WTC11 (cell line): ENCODE data around the gene TRIAP1. TPM values are rescaled to one million over a fixed set of nuclear protein-coding genes. Genes with fewer than 3 reads are reported as not detected.

Experiments used
- ATAC-seq: fragments of 200-7000 bp; cut with Tn5 transposase; 2 replicates; pipeline ENCODE4 v1.10.0; 2021; ENCODE audit warnings: mild to moderate bottlenecking, moderate library complexity
- CTCF ChIA-PET: fragments of 300-600 bp; sonication (Branson Sonifier 250); formaldehyde crosslinking; loops from one replicate; lab custom pipeline; 2021; ENCODE audit warnings: antibody characterized with exemption; lab: Charles Lee
- POLR2A ChIA-PET: fragments of 350-600 bp; sonication (Branson Sonifier 250); formaldehyde crosslinking; loops from one replicate; lab custom pipeline; 2021; ENCODE audit warnings: antibody characterized with exemption; lab: Charles Lee
- DNase-seq: peaks from one replicate; pipeline ENCODE4 v3.0.0; 2021; ENCODE audit warnings: low spot score
- H3K27ac Mint-ChIP-seq: 2 replicates; pipeline ENCODE4 v1.8.0; 2021; ENCODE audit warnings: mixed read lengths
- H3K27me3 Mint-ChIP-seq: 2 replicates; pipeline ENCODE4 v1.8.0; 2021; ENCODE audit warnings: low read depth, mild to moderate bottlenecking, moderate library complexity, mixed read lengths
- H3K36me3 Mint-ChIP-seq: 2 replicates; pipeline ENCODE4 v1.8.0; 2021; ENCODE audit warnings: mixed read lengths
- H3K4me1 Mint-ChIP-seq: 2 replicates; pipeline ENCODE4 v1.8.0; 2022; ENCODE audit warnings: mixed read lengths
- H3K4me3 Mint-ChIP-seq: 2 replicates; pipeline ENCODE4 v1.8.0; 2021; ENCODE audit warnings: mild to moderate bottlenecking, moderate library complexity, mixed read lengths
- H3K9me3 Mint-ChIP-seq: 2 replicates; pipeline ENCODE4 v1.8.0; 2021; ENCODE audit warnings: mixed read lengths
- AR ChIP-seq: fragments of 250-450 bp; sonication (Bioruptor Pico); IDR thresholded peaks from 2 replicates; pipeline ENCODE4 v1.9.0; 2021; ENCODE audit warnings: mild to moderate bottlenecking
- ATF2 ChIP-seq: sonication (generic); formaldehyde crosslinking; IDR thresholded peaks from 2 replicates; pipeline ENCODE4 v1.8.1; 2022; ENCODE audit warnings: low read depth, missing genetic modification reagents, borderline replicate concordance
- ATF6 ChIP-seq: sonication (generic); formaldehyde crosslinking; IDR thresholded peaks from 2 replicates; pipeline ENCODE4 v1.8.1; 2023; ENCODE audit warnings: mild to moderate bottlenecking, missing genetic modification reagents
- FOXP1 ChIP-seq: sonication (generic); formaldehyde crosslinking; IDR thresholded peaks from 2 replicates; pipeline ENCODE4 v1.8.0; 2022; ENCODE audit warnings: missing genetic modification reagents, mild to moderate bottlenecking, moderate library complexity, borderline replicate concordance
- GABPB1 ChIP-seq: sonication (generic); formaldehyde crosslinking; IDR thresholded peaks from 2 replicates; pipeline ENCODE4 v1.8.1; 2023; ENCODE audit warnings: mild to moderate bottlenecking, missing genetic modification reagents
- JAZF1 ChIP-seq: fragments of 250-450 bp; sonication (Bioruptor Pico); IDR thresholded peaks from 2 replicates; pipeline ENCODE4 v1.9.0; 2021; ENCODE audit warnings: moderate library complexity, mild to moderate bottlenecking, inconsistent platforms
- MLX ChIP-seq: sonication (generic); formaldehyde crosslinking; IDR thresholded peaks from 2 replicates; pipeline ENCODE4 v1.8.1; 2023; ENCODE audit warnings: mild to moderate bottlenecking, missing genetic modification reagents, moderate library complexity
- MXD4 ChIP-seq: fragments of 250-450 bp; sonication (Bioruptor Pico); IDR thresholded peaks from 2 replicates; pipeline ENCODE4 v1.8.0; 2021; ENCODE audit warnings: mild to moderate bottlenecking, moderate library complexity, borderline replicate concordance
- OVOL2 ChIP-seq: fragments of 250-450 bp; sonication (Bioruptor Pico); IDR thresholded peaks from 2 replicates; pipeline ENCODE4 v1.9.0; 2021; ENCODE audit warnings: mild to moderate bottlenecking, borderline replicate concordance
- PRDM15 ChIP-seq: sonication (generic); formaldehyde crosslinking; IDR thresholded peaks from 2 replicates; pipeline ENCODE4 v1.8.0; 2022; ENCODE audit warnings: missing genetic modification reagents
- PRRX2 ChIP-seq: fragments of 250-450 bp; sonication (Bioruptor Pico); IDR thresholded peaks from 2 replicates; pipeline ENCODE4 v1.8.0; 2021; ENCODE audit warnings: mild to moderate bottlenecking
- SMAD3 ChIP-seq: sonication (generic); formaldehyde crosslinking; IDR thresholded peaks from 2 replicates; pipeline ENCODE4 v1.8.0; 2022; ENCODE audit warnings: missing genetic modification reagents, mild to moderate bottlenecking, borderline replicate concordance
- SP1 ChIP-seq: sonication (generic); formaldehyde crosslinking; conservative IDR thresholded peaks from 2 replicates; pipeline ENCODE4 v1.8.1; 2022; ENCODE audit warnings: missing genetic modification reagents
- STAT6 ChIP-seq: sonication (generic); formaldehyde crosslinking; conservative IDR thresholded peaks from 2 replicates; pipeline ENCODE4 v1.8.1; 2023; ENCODE audit warnings: mild to moderate bottlenecking, low read depth, missing genetic modification reagents, moderate library complexity
- USF2 ChIP-seq: sonication (generic); formaldehyde crosslinking; IDR thresholded peaks from 2 replicates; pipeline ENCODE4 v1.8.1; 2023; ENCODE audit warnings: mild to moderate bottlenecking, missing genetic modification reagents, moderate library complexity
- total RNA-seq: library from RNA; stranded (reverse); gene quantifications from 3 replicates; pipeline ENCODE4 v1.2.3, GENCODE V29; 2021

Gene TRIAP1
- total RNA-seq, 1 experiment from 2014 or later: 75.3 TPM

GRCh38 chr12:120481022-120481767 lies 35.0 kb upstream of the TRIAP1 start:
- ChIA-PET CTCF (interaction anchor here (0.7 kb wide), 1 partner anchor 28 kb away, joined by 3 read pairs; no protein-coding TSS in a partner anchor), POLR2A (interaction anchor here (0.6 to 1.2 kb wide), 3 partner anchors 15 to 379 kb away, joined by 3 read pairs; partner anchors contain the start of gene DYNLL1)
- no peak for ATAC-seq
- TF ChIP-seq GABPB1 (CRISPR knock-in tag) (no peak), USF2 (no peak), STAT6 (CRISPR knock-in tag) (no peak), FOXP1 (CRISPR knock-in tag) (no peak), OVOL2 (CRISPR knock-in tag) (no peak), MXD4 (CRISPR knock-in tag) (no peak)
- H3K27me3 Mint-ChIP-seq: no peaks in the 10 kb centered on the region
- no peak overlapping the region for H3K27ac Mint-ChIP-seq
- H3K9me3 Mint-ChIP-seq: no peaks in the 10 kb centered on the region
- H3K36me3 Mint-ChIP-seq: no peaks in the 10 kb centered on the region
- peaks cover 6% of the 10 kb centered on the region for H3K4me1 Mint-ChIP-seq
- no peak for DNase-seq
- H3K4me3 Mint-ChIP-seq: no peak overlapping the region

- no peaks in the 10 kb centered on the region for H3K9me3 Mint-ChIP-seq
- CTCF ChIA-PET: interaction anchor here (0.8 to 1.1 kb wide), 2 partner anchors 10 to 16 kb away, joined by 3 to 5 read pairs; partner anchors contain the start of genes DYNLL1 and SRSF9
- H3K27me3 Mint-ChIP-seq: no peaks in the 10 kb centered on the region
- H3K4me3 Mint-ChIP-seq: no peak overlapping the region
- POLR2A ChIA-PET: interaction anchor here (1.0 to 1.5 kb wide), 2 partner anchors 16 to 50 kb away, joined by 3 to 9 read pairs; partner anchors contain the start of gene DYNLL1
- ATAC-seq: no peak
- no peak for DNase-seq
- no peaks in the 10 kb centered on the region for H3K36me3 Mint-ChIP-seq
- H3K4me1 Mint-ChIP-seq: peaks cover 6% of the 10 kb centered on the region
- peak overlapping the region; percentile 55 for H3K27ac Mint-ChIP-seq
- TF ChIP-seq JAZF1 (no peak), ATF2 (no peak), SP1 (CRISPR knock-in tag) (no peak), MXD4 (CRISPR knock-in tag) (no peak), PRRX2 (no peak), MLX (CRISPR knock-in tag) (no peak), AR (CRISPR knock-in tag) (no peak), PRDM15 (CRISPR knock-in tag) (no peak), ATF6 (CRISPR knock-in tag) (no peak), SMAD3 (CRISPR knock-in tag) (no peak)
Observed at GRCh38 chr12:120480211-120480610, 34.0 kb upstream of the TRIAP1 start.
